GM18951 (cell line): ENCODE results near the gene EXOSC6.
"Not testable (repeated sequence)": the region's sequence is repeated elsewhere in the genome, so short reads cannot be mapped to it uniquely, and the experiment has no call there.

Experiments used
- POLR2A ChIP-seq: IDR thresholded peaks from 4 replicates; pipeline ENCODE4 v1.6.1; 2011; ENCODE audit warnings: mild to moderate bottlenecking; ENCODE audit not compliant: insufficient read length, insufficient read depth; ENCODE audit errors: extremely low read depth
- in situ Hi-C: fragments of 300-500 bp; cut with MboI; formaldehyde crosslinking; loops from one replicate; pipeline ENCODE4 v1.12.0; 2022; ENCODE audit warnings: low sequenced_read_pairs, mixed read lengths, inconsistent platforms; ENCODE audit not compliant: unreplicated experiment

The EXOSC6 gene

DNA sequence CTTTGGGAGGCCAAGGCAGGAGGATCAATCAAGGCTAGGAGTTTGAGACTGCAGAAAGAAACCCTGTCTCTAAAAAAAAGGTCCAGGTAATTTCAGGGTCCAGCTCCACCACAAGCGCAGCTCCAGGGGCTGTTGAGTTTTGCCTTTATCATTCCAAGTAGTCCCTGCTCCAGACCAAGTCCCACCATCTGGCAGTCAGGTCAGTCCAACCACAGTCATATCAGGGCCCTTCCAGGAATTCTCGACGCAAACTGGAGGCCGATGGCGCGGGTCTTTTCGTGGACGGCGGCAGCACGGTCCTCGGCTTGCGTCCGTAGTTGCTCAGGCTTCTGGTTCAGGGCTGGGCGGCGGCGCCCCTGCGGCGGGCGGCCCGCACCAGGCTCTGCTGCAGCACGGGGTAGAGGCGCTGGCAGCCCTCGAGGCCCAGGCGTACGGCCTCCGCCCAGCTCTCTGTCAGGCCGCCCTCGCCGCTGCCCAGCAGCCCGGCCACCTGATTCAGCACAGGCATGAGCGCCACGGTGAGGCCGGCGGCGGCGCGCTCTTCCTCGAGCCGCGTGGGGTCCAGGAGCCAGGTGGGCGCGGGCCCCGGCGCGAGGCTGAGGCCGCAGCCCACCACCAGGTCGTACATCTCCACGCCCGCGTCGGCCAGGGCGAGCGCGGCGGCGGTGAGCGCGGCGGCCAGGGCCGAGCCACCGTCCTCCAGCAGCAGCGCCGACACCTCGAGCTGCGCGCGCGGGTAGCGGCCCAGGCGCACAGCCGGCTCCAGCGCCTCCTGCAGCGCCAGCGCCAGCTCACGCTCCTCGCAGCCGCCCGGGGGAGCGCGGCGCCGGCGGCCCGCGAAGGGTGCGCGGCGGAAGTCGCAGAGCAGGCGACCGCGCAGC is 752 bp downstream of the EXOSC6 start:
- in situ Hi-C loops = no loop called here
- TF ChIP-seq POLR2A = no peak

GRCh38 chr16:70249697-70250096 is 2.0 kb downstream of the EXOSC6 start:
- in situ Hi-C loops = not testable (repeated sequence)

- in situ Hi-C loops = not testable (repeated sequence)
Measured at GRCh38 chr16:70238773-70239172, 13.0 kb downstream of the EXOSC6 start.

- in situ Hi-C loops = not testable (repeated sequence)
Measured at GRCh38 chr16:70231831-70232230, 19.9 kb downstream of the EXOSC6 start.

DNA sequence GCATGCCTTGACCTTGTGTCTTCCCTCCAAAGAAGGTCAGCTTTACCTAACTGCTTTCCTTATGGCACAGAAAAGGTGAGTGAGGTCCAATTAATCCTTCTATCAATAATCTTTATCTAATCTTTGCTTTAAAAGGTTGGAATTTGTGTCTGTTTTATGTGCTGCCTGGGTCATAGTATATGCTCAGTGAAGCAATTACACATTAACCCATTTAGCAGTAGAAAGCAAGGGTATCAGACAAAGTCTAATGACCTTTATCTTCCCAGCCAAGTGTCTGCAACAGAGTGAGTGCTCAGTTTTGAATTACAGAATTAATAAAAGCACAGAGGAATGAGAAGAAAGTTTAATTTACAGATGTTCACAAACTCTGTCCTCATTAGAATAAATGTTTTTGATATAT is 25.7 kb downstream of the EXOSC6 start:
- in situ Hi-C loops = not testable (repeated sequence)

DNA sequence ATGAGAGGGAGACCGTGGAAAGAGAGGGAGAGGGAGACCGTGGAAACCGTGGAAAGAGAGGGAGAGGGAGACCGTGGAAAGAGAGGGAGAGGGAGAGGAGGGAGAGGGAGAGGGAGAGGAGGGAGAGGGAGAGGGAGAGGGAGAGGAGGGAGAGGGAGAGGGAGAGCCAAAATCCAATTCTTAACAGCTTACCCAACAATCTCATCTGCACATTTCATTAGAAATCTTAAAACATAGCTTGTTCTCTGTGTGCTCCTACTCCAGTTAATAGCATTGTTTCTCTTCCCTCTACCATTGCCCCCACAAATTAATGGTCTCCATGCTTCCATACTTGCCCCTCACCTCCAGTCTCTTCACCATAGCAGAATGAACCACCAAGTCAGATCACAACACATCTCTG is 26.3 kb downstream of the EXOSC6 start:
- in situ Hi-C loops = not testable (repeated sequence)

DNA sequence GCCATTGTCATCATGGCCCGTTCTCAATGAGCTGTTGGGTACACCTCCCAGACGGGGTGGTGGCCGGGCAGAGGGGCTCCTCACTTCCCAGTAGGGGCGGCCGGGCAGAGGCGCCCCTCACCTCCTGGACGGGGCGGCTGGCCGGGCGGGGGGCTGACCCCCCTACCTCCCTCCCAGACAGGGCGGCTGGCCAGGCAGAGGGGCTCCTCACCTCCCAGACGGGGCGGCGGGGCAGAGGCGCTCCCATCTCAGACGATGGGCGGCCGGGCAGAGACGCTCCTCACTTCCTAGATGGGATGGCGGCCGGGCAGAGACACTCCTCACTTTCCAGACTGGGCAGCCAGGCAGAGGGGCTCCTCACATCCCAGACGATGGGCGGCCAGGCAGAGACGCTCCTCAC is 27.1 kb downstream of the EXOSC6 start:
- in situ Hi-C loops = not testable (repeated sequence)

DNA sequence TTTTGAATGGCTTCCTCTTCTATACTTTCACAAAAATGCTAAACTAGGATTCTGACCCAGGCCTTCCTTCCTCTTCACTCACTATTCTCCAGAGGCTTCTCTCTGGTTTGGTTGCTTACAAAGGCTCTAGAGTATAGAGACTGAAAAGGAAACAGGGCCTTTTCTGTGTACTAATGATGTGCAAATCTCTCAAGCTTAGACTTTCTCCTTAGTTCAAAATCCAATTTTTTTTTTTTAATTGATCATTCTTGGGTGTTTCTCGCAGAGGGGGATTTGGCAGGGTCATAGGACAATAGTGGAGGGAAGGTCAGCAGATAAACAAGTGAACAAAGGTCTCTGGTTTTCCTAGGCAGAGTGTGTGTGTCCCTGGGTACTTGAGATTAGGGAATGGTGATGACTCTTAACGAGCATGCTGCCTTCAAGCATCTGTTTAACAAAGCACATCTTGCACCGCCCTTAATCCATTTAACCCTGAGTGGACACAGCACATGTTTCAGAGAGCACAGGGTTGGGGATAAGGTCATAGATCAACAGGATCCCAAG is 27.7 kb downstream of the EXOSC6 start:
- in situ Hi-C loops = not testable (repeated sequence)

DNA sequence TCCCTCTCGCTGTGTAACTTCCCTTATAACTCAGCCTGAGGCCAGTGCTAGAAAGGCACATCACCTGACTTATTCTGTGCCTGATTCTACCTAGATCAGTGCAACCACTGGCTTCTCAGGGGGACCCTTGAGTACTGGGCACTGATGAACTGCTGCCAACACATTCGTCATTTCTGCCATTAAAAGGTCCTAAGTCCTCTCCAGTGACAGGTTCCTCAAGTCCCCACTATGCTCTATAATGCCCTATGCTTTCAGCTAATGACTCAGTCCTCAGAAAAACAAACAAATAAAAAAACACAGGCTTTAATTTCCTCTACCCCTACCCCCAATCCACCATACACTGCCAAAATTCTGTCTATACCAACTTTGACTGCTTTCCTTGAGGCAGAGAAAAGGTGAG is 28.5 kb downstream of the EXOSC6 start:
- in situ Hi-C loops = not testable (repeated sequence)

DNA sequence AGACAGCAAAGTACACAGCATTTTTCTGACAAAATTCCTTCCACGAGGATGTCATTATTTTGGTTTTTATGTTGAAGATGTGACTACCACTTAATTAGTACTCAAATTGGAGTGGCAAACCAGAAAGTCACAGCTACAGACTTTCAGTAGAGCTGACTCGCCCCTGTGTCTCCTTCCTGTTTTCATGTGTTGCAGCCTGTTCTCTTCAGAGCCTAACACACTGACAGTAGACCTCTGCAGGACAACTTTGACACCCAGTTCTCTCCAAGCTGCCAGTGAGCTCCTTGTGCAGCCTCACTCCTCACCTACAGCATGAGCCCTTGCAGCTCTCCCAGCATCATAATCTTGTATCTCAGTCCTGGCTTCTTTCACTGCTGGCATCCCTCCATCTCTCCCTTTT is 29.2 kb downstream of the EXOSC6 start:
- in situ Hi-C loops = not testable (repeated sequence)

GRCh38 chr16:70218586-70218985 is 33.2 kb downstream of the EXOSC6 start:
- in situ Hi-C loops = not testable (repeated sequence)

DNA sequence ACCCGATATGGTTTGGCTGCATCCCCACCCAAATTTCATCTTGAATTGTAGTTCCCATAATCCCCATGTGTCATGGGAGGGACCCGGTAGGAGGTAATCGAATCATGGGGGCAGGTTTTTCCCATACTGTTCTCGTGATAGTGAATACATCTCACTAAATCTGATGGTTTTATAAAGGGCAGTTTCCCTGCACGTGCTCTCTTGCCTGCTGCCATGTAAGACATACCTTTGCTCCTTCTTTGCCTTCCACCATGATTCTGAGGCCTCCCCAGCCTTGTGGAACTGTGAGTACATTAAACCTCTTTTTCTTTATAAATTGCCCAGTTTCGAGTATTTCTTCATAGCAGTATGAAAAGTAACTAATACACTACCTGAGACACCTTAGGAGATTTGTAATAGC is 45.4 kb downstream of the EXOSC6 start:
- in situ Hi-C loops = not testable (repeated sequence)

- in situ Hi-C loops = not testable (repeated sequence)
Measured at GRCh38 chr16:70204668-70205405, 46.9 kb downstream of the EXOSC6 start.

GRCh38 chr16:70204010-70204409 is 47.7 kb downstream of the EXOSC6 start:
- in situ Hi-C loops = not testable (repeated sequence)

DNA sequence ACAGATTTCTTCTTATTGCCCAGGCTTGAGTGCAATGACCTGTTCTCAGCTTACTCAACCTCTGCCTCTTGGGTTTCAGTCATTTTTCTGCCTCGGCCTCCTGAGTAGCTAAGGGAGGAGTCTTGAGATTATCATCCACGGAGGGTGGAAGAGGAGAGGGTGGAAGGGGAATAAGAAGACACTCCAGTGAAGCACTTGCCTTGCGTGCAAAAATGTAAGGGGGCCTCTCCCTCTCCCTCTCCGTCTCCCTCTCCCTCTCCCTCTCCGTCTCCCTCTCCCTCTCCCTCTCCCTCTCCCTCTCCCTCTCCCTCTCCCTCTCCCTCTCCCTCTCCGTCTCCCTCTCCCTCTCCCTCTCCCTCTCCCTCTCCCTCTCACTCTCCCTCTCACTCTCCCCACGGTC is 48.2 kb downstream of the EXOSC6 start:
- in situ Hi-C loops = not testable (repeated sequence)

- in situ Hi-C loops = not testable (repeated sequence)
Measured at GRCh38 chr16:70200063-70200462, 51.7 kb downstream of the EXOSC6 start.

DNA sequence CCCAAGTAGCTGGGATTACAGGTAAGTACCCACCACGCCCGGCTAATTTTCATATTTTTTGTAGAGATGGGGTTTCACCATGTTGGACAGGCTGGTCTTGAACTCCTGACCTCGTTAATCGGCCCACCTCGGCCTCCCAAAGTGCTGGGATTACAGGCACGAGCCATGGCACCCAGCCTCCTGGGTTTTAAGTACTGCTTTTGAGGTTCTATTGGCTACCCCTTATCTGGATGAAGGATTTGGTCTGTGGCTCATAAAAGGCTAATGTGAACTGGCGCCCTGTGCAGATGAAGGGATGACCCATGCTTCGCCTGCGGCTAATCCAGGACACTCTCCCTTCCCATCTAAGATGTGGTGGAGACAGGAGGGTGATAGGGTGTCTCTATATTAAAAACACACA is 52.6 kb downstream of the EXOSC6 start:
- in situ Hi-C loops = loop anchor here (25.0 kb wide), 1 partner anchor 237 kb away; the partner anchor contains the start of gene CLEC18A

DNA sequence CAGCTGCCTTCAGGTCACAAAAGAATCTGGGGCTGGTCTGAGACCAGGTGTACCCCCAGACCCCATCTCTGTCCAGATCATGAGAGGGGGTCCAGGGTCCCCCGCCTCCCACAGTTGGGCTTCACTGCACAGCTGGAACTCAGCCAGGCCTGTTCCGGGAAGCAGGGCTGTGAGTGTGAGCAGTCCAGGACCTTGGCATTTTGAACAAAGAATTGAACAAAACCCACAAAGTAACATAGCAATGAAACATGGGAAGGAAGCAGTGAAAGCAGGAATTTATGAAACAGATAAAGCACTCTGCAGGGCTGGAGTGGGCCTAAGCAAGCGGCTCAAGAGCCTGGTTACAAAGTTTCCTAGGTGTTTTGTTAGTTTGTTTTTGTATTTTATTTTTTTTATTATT is 53.1 kb downstream of the EXOSC6 start:
- in situ Hi-C loops = loop anchor here (25.0 kb wide), 1 partner anchor 236 kb away; the partner anchor contains the start of gene CLEC18A

GRCh38 chr16:70198230-70198629 is 53.5 kb downstream of the EXOSC6 start:
- in situ Hi-C loops = loop anchor here (25.0 kb wide), 1 partner anchor 236 kb away; the partner anchor contains the start of gene CLEC18A

- in situ Hi-C loops = loop anchor here (25.0 kb wide), 1 partner anchor 235 kb away; the partner anchor contains the start of gene CLEC18A
Measured at GRCh38 chr16:70197611-70198010, 54.1 kb downstream of the EXOSC6 start.
